Inferior parietal cortex (tissue), 1 donor: ENCODE data around the gene ZNF630.
A peak's percentile ranks its signal among the peaks of the same experiment; 100 is the strongest.
"Not testable (repeated sequence)": the region's sequence is repeated elsewhere in the genome, so short reads cannot be mapped to it uniquely, and the experiment has no call there.

ENCODE experiments used
- DNase-seq: peaks from one replicate; pipeline ENCODE4 v3.0.0-alpha.2; 2016; ENCODE audit errors: extremely low spot score

The ZNF630 gene

GRCh38 chrX:48071064-48071985 is at the start of gene ZNF630:
TSS of gene ZNF630 (minus strand) at chrX:48071640. CDS start at chrX:48066886, 4,754 bp downstream.
- peak; percentile 47 for DNase-seq

GRCh38 chrX:48107717-48108116 is 36.3 kb upstream of the ZNF630 start:
- no peak for DNase-seq

GRCh38 chrX:48102874-48103374 is 31.5 kb upstream of the ZNF630 start:
- no peak for DNase-seq

- no peak for DNase-seq
Observed at GRCh38 chrX:48101443-48101842, 30.0 kb upstream of the ZNF630 start.

GRCh38 chrX:48092558-48092957 is 21.1 kb upstream of the ZNF630 start:
- not testable (repeated sequence) for DNase-seq

GRCh38 chrX:48090123-48090522 is 18.7 kb upstream of the ZNF630 start:
- no peak for DNase-seq

GRCh38 chrX:48086082-48086481 is 14.6 kb upstream of the ZNF630 start:
- DNase-seq, result no peak

GRCh38 chrX:48083706-48084105 is 12.3 kb upstream of the ZNF630 start:
- no peak for DNase-seq

GRCh38 chrX:48083212-48083611 is 11.8 kb upstream of the ZNF630 start:
- peak; percentile 66 for DNase-seq

- no peak for DNase-seq
Observed at GRCh38 chrX:48076343-48076742, 4.9 kb upstream of the ZNF630 start.

- DNase-seq, result no peak
Observed at GRCh38 chrX:48071986-48072605, 656 bp upstream of the ZNF630 start.

- DNase-seq, result no peak
Observed at GRCh38 chrX:48068096-48068887, 3.1 kb downstream of the ZNF630 start.

- no peak for DNase-seq
Observed at GRCh38 chrX:48064261-48064660, 7.2 kb downstream of the ZNF630 start.

- no peak for DNase-seq
Observed at GRCh38 chrX:48059296-48059639, 12.2 kb downstream of the ZNF630 start.

GRCh38 chrX:48058621-48059295 is 12.7 kb downstream of the ZNF630 start:
- no peak for DNase-seq

GRCh38 chrX:48046846-48047245 is 24.6 kb downstream of the ZNF630 start:
- no peak for DNase-seq

- no peak for DNase-seq
Observed at GRCh38 chrX:48045410-48046311, 25.8 kb downstream of the ZNF630 start.

GRCh38 chrX:48043056-48043455 is 28.4 kb downstream of the ZNF630 start:
- no peak for DNase-seq

- DNase-seq, result no peak
Observed at GRCh38 chrX:48035891-48036290, 35.5 kb downstream of the ZNF630 start.

GRCh38 chrX:48030641-48031173 is 40.7 kb downstream of the ZNF630 start:
- not testable (repeated sequence) for DNase-seq
